Measurements from ENCODE around the gene VWA7. TPM values are rescaled to one million over a fixed set of nuclear protein-coding genes. Genes with fewer than 3 reads are reported as not detected.

VWA7 gene
- total RNA-seq: 0.14 and 0.28 TPM in 2 replicates

GRCh38 chr6:31776989-31777666 lies at the start of gene VWA7:
TSS of gene VWA7 (minus strand) at chr6:31777328. CDS start at chr6:31776779, 549 bp downstream.

GRCh38 chr6:31815025-31815838 lies 38.1 kb upstream of the VWA7 start, which contains the start of the genes HSPA1A and HSPA1L:
TSS of gene HSPA1A (plus strand) at chr6:31815543. CDS start at chr6:31815757, 214 bp downstream.
TSS of gene HSPA1L (minus strand) at chr6:31815283. CDS start at chr6:31811972, 3,311 bp downstream.

GRCh38 chr6:31806470-31807272 lies 29.5 kb upstream of the VWA7 start, which contains the start of gene LSM2:
TSS of gene LSM2 (minus strand) at chr6:31806966. CDS start at chr6:31806757, 209 bp downstream.

GRCh38 chr6:31795616-31796298 lies 18.6 kb upstream of the VWA7 start, which contains the start of gene VARS1:
TSS of gene VARS1 (minus strand) at chr6:31795752. CDS start at chr6:31795217, 535 bp downstream.

GRCh38 chr6:31762356-31762755 lies 14.8 kb downstream of the VWA7 start, which contains the start of gene SAPCD1:
TSS of gene SAPCD1 (plus strand) at chr6:31762656. CDS start at chr6:31763055, 399 bp downstream.

GRCh38 chr6:31739639-31740396 lies 37.3 kb downstream of the VWA7 start, which contains the start of gene MSH5:
TSS of gene MSH5 (plus strand) at chr6:31740005. CDS start at chr6:31740467, 462 bp downstream.

GRCh38 chr6:31736021-31736767 lies 40.9 kb downstream of the VWA7 start, which contains the start of gene CLIC1:
TSS of gene CLIC1 (minus strand) at chr6:31736530. CDS start at chr6:31736300, 230 bp downstream.

GRCh38 chr6:31728767-31729514 lies 48.2 kb downstream of the VWA7 start, which contains the start of gene DDAH2:
TSS of gene DDAH2 (minus strand) at chr6:31729299. CDS start at chr6:31729161, 138 bp downstream.

GRCh38 chr6:31723245-31723979 lies 53.7 kb downstream of the VWA7 start, which contains the start of gene MPIG6B:
TSS of gene MPIG6B (plus strand) at chr6:31723373. CDS start at chr6:31723384, 11 bp downstream.

GRCh38 chr6:31721351-31722020 lies 55.6 kb downstream of the VWA7 start, which contains the start of gene LY6G6C:
TSS of gene LY6G6C (minus strand) at chr6:31721746. CDS start at chr6:31721679, 67 bp downstream.

Other genes with a start within 250 kb of the VWA7 start
- not detected in 2 replicates for gene MCCD1, start 248.4 kb downstream of the VWA7 start, total RNA-seq
- 317 and 461 TPM in 2 replicates for gene DDX39B, start 235.3 kb downstream of the VWA7 start, total RNA-seq
- 4.8 and 5.0 TPM in 2 replicates for gene ATP6V1G2, start 230.7 kb downstream of the VWA7 start, total RNA-seq
- gene NFKBIL1, start 229.7 kb downstream of the VWA7 start, total RNA-seq: 27.3 and 31.5 TPM in 2 replicates
- gene LTA, start 205.0 kb downstream of the VWA7 start, total RNA-seq: not detected in 2 replicates
- gene TNF, start 201.8 kb downstream of the VWA7 start, total RNA-seq: not detected in 2 replicates
- gene LTB, start 194.9 kb downstream of the VWA7 start, total RNA-seq: not detected in 2 replicates
- gene LST1, start 191.1 kb downstream of the VWA7 start, total RNA-seq: not detected in 2 replicates
- not detected in 2 replicates for gene NCR3, start 184.3 kb downstream of the VWA7 start, total RNA-seq
- not detected in 2 replicates for gene AIF1, start 162.1 kb downstream of the VWA7 start, total RNA-seq
- 18.6 and 21.4 TPM in 2 replicates for gene PRRC2A, start 156.6 kb downstream of the VWA7 start, total RNA-seq
- 64.6 and 88.0 TPM in 2 replicates for gene BAG6, start 124.7 kb downstream of the VWA7 start, total RNA-seq
- 1.3 and 2.8 TPM in 2 replicates for gene APOM, start 121.4 kb downstream of the VWA7 start, total RNA-seq
- gene C6orf47, start 116.5 kb downstream of the VWA7 start, total RNA-seq: 17.9 and 23.8 TPM in 2 replicates
- gene GPANK1, start 112.3 kb downstream of the VWA7 start, total RNA-seq: 13.4 and 14.3 TPM in 2 replicates
- gene CSNK2B, start 111.2 kb downstream of the VWA7 start, total RNA-seq: 97.7 and 99.1 TPM in 2 replicates
- 2.1 and 2.6 TPM in 2 replicates for gene LY6G5B, start 107.4 kb downstream of the VWA7 start, total RNA-seq
- 0.09 and 0.43 TPM in 2 replicates for gene LY6G5C, start 96.3 kb downstream of the VWA7 start, total RNA-seq
- gene ABHD16A, start 74.0 kb downstream of the VWA7 start, total RNA-seq: 65.4 and 70.2 TPM in 2 replicates
- gene LY6G6F, start 70.5 kb downstream of the VWA7 start, total RNA-seq: not detected in 2 replicates
- gene LY6G6D, start 62.0 kb downstream of the VWA7 start, total RNA-seq: not detected in 2 replicates
- not detected in 2 replicates for gene LY6G6C, start 55.6 kb downstream of the VWA7 start, total RNA-seq
- not detected in 2 replicates for gene MPIG6B, start 54.0 kb downstream of the VWA7 start, total RNA-seq
- gene DDAH2, start 48.0 kb downstream of the VWA7 start, total RNA-seq: 74.1 and 102 TPM in 2 replicates
- gene CLIC1, start 40.8 kb downstream of the VWA7 start, total RNA-seq: 529 and 547 TPM in 2 replicates
- gene MSH5, start 37.3 kb downstream of the VWA7 start, total RNA-seq: 3.2 and 3.3 TPM in 2 replicates
- gene SAPCD1, start 14.7 kb downstream of the VWA7 start, total RNA-seq: 0.28 TPM in 2 replicates
- gene VARS1, start 18.4 kb upstream of the VWA7 start, total RNA-seq: 36.0 and 38.7 TPM in 2 replicates
- gene LSM2, start 29.6 kb upstream of the VWA7 start, total RNA-seq: 22.3 and 27.3 TPM in 2 replicates
- gene HSPA1L, start 38.0 kb upstream of the VWA7 start, total RNA-seq: 1.7 and 1.9 TPM in 2 replicates
- gene HSPA1A, start 38.2 kb upstream of the VWA7 start, total RNA-seq: 63.6 and 87.8 TPM in 2 replicates
- 113 and 131 TPM in 2 replicates for gene HSPA1B, start 50.4 kb upstream of the VWA7 start, total RNA-seq
- gene NEU1, start 85.5 kb upstream of the VWA7 start, total RNA-seq: 88.7 and 119 TPM in 2 replicates
- gene SLC44A4, start 101.7 kb upstream of the VWA7 start, total RNA-seq: not detected in 2 replicates
- 48.6 and 68.9 TPM in 2 replicates for gene EHMT2, start 120.4 kb upstream of the VWA7 start, total RNA-seq
- gene ZBTB12, start 124.8 kb upstream of the VWA7 start, total RNA-seq: 3.8 and 7.2 TPM in 2 replicates
- 5.4 and 8.4 TPM in 2 replicates for gene C2, start 150.4 kb upstream of the VWA7 start, total RNA-seq
- gene CFB, start 168.8 kb upstream of the VWA7 start, total RNA-seq: 46.1 and 61.2 TPM in 2 replicates
- gene NELFE, start 181.6 kb upstream of the VWA7 start, total RNA-seq: 87.3 and 111 TPM in 2 replicates
- gene SKIC2, start 181.8 kb upstream of the VWA7 start, total RNA-seq: 54.3 and 84.7 TPM in 2 replicates
- 11.4 and 12.5 TPM in 2 replicates for gene DXO, start 194.8 kb upstream of the VWA7 start, total RNA-seq
- 7.3 and 11.3 TPM in 2 replicates for gene C4A, start 204.7 kb upstream of the VWA7 start, total RNA-seq
- 5.5 and 9.3 TPM in 2 replicates for gene C4B, start 237.5 kb upstream of the VWA7 start, total RNA-seq

Data from smooth muscle cell of bladder (primary cell).